H1 (cell line): Measurements from ENCODE around the gene TMEM266. TPM values are rescaled to one million over a fixed set of nuclear protein-coding genes. Genes with fewer than 3 reads are reported as not detected.

Experiments used
- CTCF ChIA-PET: fragments of 300-600 bp; sonication (Branson Sonifier 250); formaldehyde crosslinking; loops from one replicate; lab custom pipeline; 2021; ENCODE audit not compliant: partially characterized antibody; lab: Charles Lee
- POLR2A ChIA-PET: fragments of 300-600 bp; sonication (Branson Sonifier 250); formaldehyde crosslinking; loops from one replicate; lab custom pipeline; 2021; ENCODE audit warnings: inconsistent platforms; ENCODE audit not compliant: partially characterized antibody; lab: Charles Lee
- DNase-seq, 2 experiments: peaks; one replicate each; pipeline versions ENCODE4 v3.0.0 to v3.0.0-alpha.2; 2010 to 2022; ENCODE audit warnings: low spot score in 2 of 2, low read depth in 1 of 2, mixed read lengths in 1 of 2
- FAIRE-seq: peaks from 2 replicates; lab custom pipeline; 2011; peaks lifted over from hg19 to GRCh38; lab: Jason Lieb, UNC
- H2AFZ ChIP-seq: 2 replicates; pipeline ENCODE4 v1.8.1; 2012; ENCODE audit warnings: low read length, inconsistent platforms
- H2AK5ac ChIP-seq: 2 replicates; pipeline ENCODE4 v1.6.1; 2013; ENCODE audit warnings: low read depth, low read length
- H2BK120ac ChIP-seq: replicated peaks from 2 replicates; pipeline ENCODE3; 2013; ENCODE audit warnings: low read depth, low read length, inconsistent platforms
- H2BK12ac ChIP-seq: 2 replicates; pipeline ENCODE4 v1.6.1; 2013; ENCODE audit warnings: low read depth, low read length
- H2BK15ac ChIP-seq: 2 replicates; pipeline ENCODE4 v1.6.1; 2013; ENCODE audit warnings: low read length
- H2BK20ac ChIP-seq: 2 replicates; pipeline ENCODE4 v1.6.1; 2013; ENCODE audit warnings: low read length
- H2BK5ac ChIP-seq: 2 replicates; pipeline ENCODE4 v1.6.1; 2013; ENCODE audit warnings: low read depth, low read length
- H3K14ac ChIP-seq: 2 replicates; pipeline ENCODE4 v1.6.1; 2013; ENCODE audit warnings: inconsistent platforms; ENCODE audit not compliant: insufficient read length
- H3K18ac ChIP-seq: 2 replicates; pipeline ENCODE4 v1.6.1; 2013; ENCODE audit warnings: low read length; ENCODE audit errors: extremely low read depth
- H3K23ac ChIP-seq: 2 replicates; pipeline ENCODE4 v1.6.1; 2013; ENCODE audit warnings: inconsistent platforms; ENCODE audit not compliant: insufficient read length
- H3K23me2 ChIP-seq: 2 replicates; pipeline ENCODE4 v1.6.1; 2013; ENCODE audit warnings: low read depth, low read length
- H3K27ac ChIP-seq: 2 replicates; pipeline ENCODE4 v1.6.1; 2011; ENCODE audit warnings: low read depth, low read length, inconsistent platforms
- H3K27me3 ChIP-seq, 4 experiments: replicated peaks in 1 of 4; 1 replicate in 1 of 4; 2 replicates in 3 of 4; pipeline versions ENCODE4 v1.6.1 to v1.8.1; 2011 to 2013; ENCODE audit warnings: low read length in 3 of 4, mild to moderate bottlenecking in 3 of 4, inconsistent platforms in 2 of 4, mixed read lengths in 2 of 4, moderate library complexity in 1 of 4; ENCODE audit not compliant: control insufficient read depth in 3 of 4, insufficient read depth in 3 of 4; ENCODE audit errors: extremely low read depth in 1 of 4
- H3K36me3 ChIP-seq, 4 experiments: 2 replicates each; pipeline versions ENCODE4 v1.6.1 to v1.8.1; 2011 to 2013; ENCODE audit warnings: mild to moderate bottlenecking in 4 of 4, low read length in 3 of 4, moderate library complexity in 2 of 4, control low read depth in 1 of 4, inconsistent platforms in 1 of 4; ENCODE audit not compliant: insufficient read depth in 4 of 4, control insufficient read depth in 2 of 4
- H3K4ac ChIP-seq: replicated peaks from 2 replicates; pipeline ENCODE3; 2013; ENCODE audit warnings: low read length, low read depth, mixed read lengths, inconsistent platforms; ENCODE audit not compliant: insufficient read length
- H3K4me1 ChIP-seq, 4 experiments: replicated peaks in 1 of 4; 1 replicate in 1 of 4; 2 replicates in 3 of 4; pipeline versions ENCODE4 v1.6.1 to v1.8.1; 2011 to 2013; ENCODE audit warnings: low read length in 3 of 4, inconsistent platforms in 2 of 4, mixed read lengths in 1 of 4; ENCODE audit not compliant: insufficient read depth in 4 of 4, control insufficient read depth in 3 of 4
- H3K4me2 ChIP-seq, 2 experiments: 2 replicates each; pipeline versions ENCODE4 v1.6.1 to v1.8.1; 2011 to 2013; ENCODE audit warnings: low read depth in 2 of 2, low read length in 2 of 2, control low read depth in 1 of 2, inconsistent platforms in 1 of 2, mild to moderate bottlenecking in 1 of 2; ENCODE audit not compliant: insufficient read depth in 1 of 2
- H3K4me3 ChIP-seq, 4 experiments: fragments of 200-600, 300-600 bp in 1 of 4; sonication (generic), shearing (Covaris generic), sonication (Bioruptor Twin) in 1 of 4; 2 replicates each; pipeline versions ENCODE4 v1.5.1 to v1.8.1; 2011 to 2016; ENCODE audit warnings: low read length in 4 of 4, low read depth in 3 of 4, control low read depth in 2 of 4, inconsistent platforms in 2 of 4, mild to moderate bottlenecking in 2 of 4, mixed read lengths in 1 of 4, moderate library complexity in 1 of 4; ENCODE audit not compliant: insufficient read depth in 2 of 4; ENCODE audit errors: extremely low read depth in 1 of 4
- H3K56ac ChIP-seq: replicated peaks from 2 replicates; pipeline ENCODE3; 2013; ENCODE audit warnings: low read depth, mild to moderate bottlenecking, mixed read lengths, low read length, inconsistent platforms; ENCODE audit not compliant: insufficient read length
- H3K79me1 ChIP-seq: 2 replicates; pipeline ENCODE4 v1.6.1; 2013; ENCODE audit warnings: low read depth, low read length, control low read depth
- H3K79me2 ChIP-seq, 2 experiments: 2 replicates each; pipeline versions ENCODE4 v1.6.1 to v1.8.1; 2012 to 2013; ENCODE audit warnings: low read length in 2 of 2, mild to moderate bottlenecking in 2 of 2, inconsistent platforms in 1 of 2; ENCODE audit not compliant: insufficient read depth in 2 of 2, control insufficient read depth in 1 of 2
- H3K9ac ChIP-seq, 4 experiments: replicated peaks in 1 of 4; 1 replicate in 1 of 4; 2 replicates in 3 of 4; pipeline versions ENCODE4 v1.6.1 to v1.8.1; 2011 to 2013; ENCODE audit warnings: low read depth in 3 of 4, low read length in 3 of 4, control low read depth in 2 of 4, mild to moderate bottlenecking in 2 of 4, moderate library complexity in 2 of 4, inconsistent platforms in 1 of 4; ENCODE audit errors: extremely low read depth in 1 of 4
- H3K9me3 ChIP-seq, 2 experiments: 2 replicates each; pipeline versions ENCODE4 v1.6.1 to v1.8.1; 2012 to 2013; ENCODE audit warnings: mild to moderate bottlenecking in 2 of 2, moderate library complexity in 2 of 2, control low read depth in 1 of 2, inconsistent platforms in 1 of 2, low read depth in 1 of 2, low read length in 1 of 2, mixed read lengths in 1 of 2; ENCODE audit not compliant: insufficient read depth in 2 of 2
- H4K20me1 ChIP-seq, 2 experiments: replicated peaks in 1 of 2; 2 replicates each; pipeline versions ENCODE3 to v1.8.1; 2011 to 2013; ENCODE audit warnings: inconsistent platforms in 2 of 2, low read length in 2 of 2, mild to moderate bottlenecking in 1 of 2; ENCODE audit not compliant: insufficient read depth in 2 of 2, control insufficient read depth in 1 of 2
- H4K5ac ChIP-seq: 2 replicates; pipeline ENCODE4 v1.6.1; 2013; ENCODE audit warnings: low read length, low read depth, mixed read lengths, inconsistent platforms; ENCODE audit not compliant: insufficient read length
- H4K8ac ChIP-seq: 2 replicates; pipeline ENCODE4 v1.8.0; 2013; ENCODE audit warnings: mild to moderate bottlenecking, moderate library complexity, low read length, inconsistent platforms; ENCODE audit not compliant: insufficient read depth; ENCODE audit errors: extremely low read depth
- H4K91ac ChIP-seq: replicated peaks from 2 replicates; pipeline ENCODE3; 2013; ENCODE audit warnings: low read length, mixed read lengths, inconsistent platforms; ENCODE audit not compliant: insufficient read length
- WGBS, 2 experiments: shearing (Covaris generic) in 1 of 2; methylation state at CpG; one replicate each; pipeline versions ENCODE4 v1.1.6 to v1.1.7; 2013 to 2015; ENCODE audit warnings: low lambda C conversion rate in 2 of 2, mixed read lengths in 2 of 2, inconsistent platforms in 1 of 2, low coverage in 1 of 2, missing lambda C conversion rate in 1 of 2; ENCODE audit not compliant: insufficient replicate concordance in 2 of 2, insufficient coverage in 1 of 2, insufficient read length in 1 of 2; ENCODE audit errors: extremely low coverage in 1 of 2, missing lambda C conversion rate in 1 of 2; 5-methylcytosine and 5-hydroxymethylcytosine counted together
- polyA plus RNA-seq, 7 experiments: library from polyadenylated mRNA; depleted of rRNA in 3 of 7; stranded (reverse) in 5 of 7; unstranded in 2 of 7; fragments of >200 nt in 5 of 7; fragments of 200-250 nt in 2 of 7; gene quantifications; 1 replicate in 5 of 7; 2 replicates in 1 of 7; 4 replicates in 1 of 7; pipeline versions ENCODE4 v1.2.1 to v1.2.3, GENCODE V29; 2011 to 2013; ENCODE audit warnings: missing spikeins in 2 of 7, mixed read lengths in 2 of 7
- total RNA-seq: library from RNA; stranded (reverse); fragmentation: NEBNext Ultra II Directional; extraction: Animal tissue kit (Norgen Biotek cat#: 25700); gene quantifications from 2 replicates; pipeline ENCODE4 v1.2.1, GENCODE V29; 2021

TMEM266 gene
- total and polyA plus RNA-seq, 2 of the 8 experiments (the other 6 are each of a cell fraction or from before 2014, with no cell fraction given), result 2.6 TPM

DNA sequence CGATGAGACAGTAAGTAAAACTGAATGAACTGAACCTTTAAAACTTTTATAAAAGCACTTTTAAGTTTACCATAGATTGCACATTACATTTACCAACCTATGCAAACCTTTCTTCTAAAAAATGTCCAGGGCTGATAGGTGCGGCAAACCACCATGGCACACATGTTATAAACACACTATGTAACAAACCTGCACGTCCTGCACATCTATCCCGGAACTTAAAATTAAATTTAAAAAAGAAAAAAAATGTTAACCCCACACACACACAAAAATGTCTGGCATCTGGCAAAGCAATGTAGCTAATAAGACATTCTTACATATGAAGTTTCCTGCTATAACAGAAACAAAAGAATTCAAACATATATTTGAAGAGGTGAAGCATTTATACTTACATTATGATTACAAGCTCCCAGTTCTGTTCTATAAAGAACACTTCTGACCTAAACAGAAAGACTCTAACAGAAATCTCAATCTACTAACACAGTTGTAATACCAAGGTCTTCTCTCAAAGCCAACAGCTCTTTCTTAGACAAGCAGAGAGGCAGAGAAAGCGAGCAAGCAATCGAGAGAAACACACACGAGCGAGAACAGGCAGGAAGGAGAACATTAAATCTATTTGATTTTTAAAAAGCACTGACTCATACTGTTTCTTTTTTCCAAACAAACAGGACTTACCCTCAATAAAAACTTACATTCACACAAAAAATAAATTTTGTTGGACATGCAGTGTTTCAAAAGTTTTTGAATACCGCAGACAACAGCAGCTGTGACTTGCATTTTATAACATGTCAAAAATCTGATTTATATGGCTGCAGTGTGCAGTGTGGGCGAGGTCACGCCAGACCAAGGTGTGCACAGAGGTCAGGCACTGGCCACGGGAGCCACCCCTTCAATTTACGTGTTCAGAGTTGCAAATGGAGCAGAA, 47.9 kb upstream of the TMEM266 start, which contains the start of gene NRG4:
TSS of gene NRG4 (minus strand) at position 798 of the 925 bp plus-strand sequence. CDS start 1,194 bp downstream, outside the sequence.
- WGBS, 2 experiments, result 86% methylated on average over 13 of the region's 13 CpGs; no CpG with 5 or more reads in 1 of the 2 experiments
- no peak within 1 kb of the TSS for H2BK120ac ChIP-seq
- no peaks in the 10 kb centered on the region for H3K36me3 ChIP-seq
- H2BK15ac ChIP-seq, result no peak within 1 kb of the TSS
- no peaks in the 10 kb centered on the region for H3K27me3 ChIP-seq
- H3K23me2 ChIP-seq, result no peaks in the 10 kb centered on the region
- H3K27ac ChIP-seq, result no peak within 1 kb of the TSS
- no peak within 1 kb of the TSS for H3K4ac ChIP-seq
- no peaks in the 10 kb centered on the region for H3K9me3 ChIP-seq
- no peak within 1 kb of the TSS for H4K5ac ChIP-seq
- no peak within 1 kb of the TSS for H3K4me3 ChIP-seq
- no peak within 1 kb of the TSS for H4K8ac ChIP-seq
- POLR2A ChIA-PET, result interaction anchor here (1.3 kb wide), 1 partner anchor 12 kb away, joined by 4 read pairs; no protein-coding TSS in a partner anchor
- no peak within 1 kb of the TSS for H2BK5ac ChIP-seq
- no peaks in the 10 kb centered on the region for H4K20me1 ChIP-seq
- no peak within 1 kb of the TSS for H2BK20ac ChIP-seq
- H2AFZ ChIP-seq, result peak within 1 kb of the TSS; percentile 39; the same call in 1 of the 2 replicates
- no peak within 1 kb of the TSS for H3K4me2 ChIP-seq
- no peak within 1 kb of the TSS for H3K56ac ChIP-seq
- no peak within 1 kb of the TSS for H3K23ac ChIP-seq
- FAIRE-seq, result peak; percentile 39
- H4K91ac ChIP-seq, result no peak within 1 kb of the TSS
- no peak within 1 kb of the TSS for H2AK5ac ChIP-seq
- H3K79me2 ChIP-seq, result no peaks in the 10 kb centered on the region
- no peaks in the 10 kb centered on the region for H3K4me1 ChIP-seq
- no peak within 1 kb of the TSS for H3K9ac ChIP-seq
- H3K18ac ChIP-seq, result no peak within 1 kb of the TSS; the same call in 1 of the 2 replicates
- no peak within 1 kb of the TSS for H2BK12ac ChIP-seq
- H3K79me1 ChIP-seq, result no peaks in the 10 kb centered on the region
- CTCF ChIA-PET, result interaction anchor here (1.1 to 1.9 kb wide), 3 partner anchors 11 to 58 kb away, joined by 3 to 4 read pairs (median 4); no protein-coding TSS in a partner anchor
- H3K14ac ChIP-seq, result no peak within 1 kb of the TSS
- DNase-seq, result no peak
